Measurements from ENCODE around the gene LIMS1.
"Not testable (repeated sequence)": the region's sequence is repeated elsewhere in the genome, so short reads cannot be mapped to it uniquely, and the experiment has no call there.

The LIMS1 gene

GRCh38 chr2:108552566-108552965 lies 18.3 kb downstream of the LIMS1 start:
- Histone ChIP-seq H3K9ac (ENCODE audit: low read length in 2 of 2) (peak overlapping the region in 1 of 2 donors; percentile 30), H3K36me3 (ENCODE audit: control insufficient read depth in 2 of 2, insufficient read depth in 2 of 2, low read length in 2 of 2) (no peaks in the 10 kb centered on the region), H3K27ac (ENCODE audit: low read length) (peak overlapping the region; percentile 58), H3K9me3 (ENCODE audit: control insufficient read depth in 2 of 2, low read length in 2 of 2) (no peaks in the 10 kb centered on the region), H3K27me3 (ENCODE audit: control insufficient read depth in 1 of 2, insufficient read depth in 2 of 2, low read length in 2 of 2) (no peaks in the 10 kb centered on the region), H3K4me1 (ENCODE audit: control insufficient read depth, insufficient read depth, low read length) (peaks cover 36% of the 10 kb centered on the region), H3K4me3 (ENCODE audit: low read length in 2 of 2) (no peak overlapping the region)

DNA sequence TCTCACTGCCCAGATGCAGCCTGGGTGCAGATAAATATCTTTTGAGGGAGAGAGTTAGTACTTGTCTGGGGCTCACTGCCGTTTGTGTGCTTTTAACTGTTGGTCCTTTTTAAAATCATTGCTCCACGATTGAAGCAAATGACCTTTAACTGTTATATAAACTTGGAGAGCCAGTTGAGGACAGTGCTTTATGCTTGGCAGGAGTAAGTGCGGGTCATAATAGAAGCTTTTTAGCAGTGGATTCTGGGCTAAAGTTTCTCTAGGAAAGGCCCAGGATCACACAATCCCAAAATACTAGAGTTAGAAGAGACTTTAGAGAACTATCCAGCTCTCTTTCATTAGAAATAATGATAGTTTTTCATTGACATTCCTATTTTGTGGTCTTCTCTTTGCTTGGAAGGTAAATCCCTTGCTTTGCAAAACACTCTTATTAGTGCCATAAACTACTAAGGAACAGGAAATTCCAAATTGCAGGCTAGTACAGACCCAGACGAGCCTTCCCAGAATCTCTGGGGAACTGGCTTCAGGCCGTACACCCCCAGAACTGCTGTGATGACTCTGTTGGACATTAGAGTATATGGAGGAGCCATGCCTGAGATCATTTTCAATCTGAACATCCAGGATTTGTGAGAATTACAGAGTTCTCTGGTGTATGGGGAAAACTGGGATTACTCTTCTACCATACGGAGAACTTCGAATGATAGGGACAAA lies 19.1 kb downstream of the LIMS1 start:
- no peaks in the 10 kb centered on the region for H3K27me3 ChIP-seq (ENCODE audit: control insufficient read depth in 1 of 2, insufficient read depth in 2 of 2, low read length in 2 of 2)
- no peaks in the 10 kb centered on the region for H3K36me3 ChIP-seq (ENCODE audit: control insufficient read depth in 2 of 2, insufficient read depth in 2 of 2, low read length in 2 of 2)
- peak overlapping the region; percentile 58 for H3K27ac ChIP-seq (ENCODE audit: low read length)
- H3K4me1 ChIP-seq (ENCODE audit: control insufficient read depth, insufficient read depth, low read length) = peaks cover 36% of the 10 kb centered on the region
- H3K9me3 ChIP-seq (ENCODE audit: control insufficient read depth in 2 of 2, low read length in 2 of 2) = no peaks in the 10 kb centered on the region
- peak overlapping the region in 1 of 2 donors; percentile 51 for H3K4me3 ChIP-seq (ENCODE audit: low read length in 2 of 2)
- peak overlapping the region; percentile 30 to 47 for H3K9ac ChIP-seq (ENCODE audit: low read length in 2 of 2)

GRCh38 chr2:108554528-108554927 lies 20.3 kb downstream of the LIMS1 start:
- Histone ChIP-seq H3K9ac (ENCODE audit: low read length in 2 of 2) (no peak overlapping the region), H3K36me3 (ENCODE audit: control insufficient read depth in 2 of 2, insufficient read depth in 2 of 2, low read length in 2 of 2) (no peaks in the 10 kb centered on the region), H3K4me3 (ENCODE audit: low read length in 2 of 2) (no peak overlapping the region), H3K27me3 (ENCODE audit: control insufficient read depth in 1 of 2, insufficient read depth in 2 of 2, low read length in 2 of 2) (no peaks in the 10 kb centered on the region), H3K4me1 (ENCODE audit: control insufficient read depth, insufficient read depth, low read length) (peaks cover 40% of the 10 kb centered on the region), H3K9me3 (ENCODE audit: control insufficient read depth in 2 of 2, low read length in 2 of 2) (no peaks in the 10 kb centered on the region), H3K27ac (ENCODE audit: low read length) (peak overlapping the region; percentile 58)

DNA sequence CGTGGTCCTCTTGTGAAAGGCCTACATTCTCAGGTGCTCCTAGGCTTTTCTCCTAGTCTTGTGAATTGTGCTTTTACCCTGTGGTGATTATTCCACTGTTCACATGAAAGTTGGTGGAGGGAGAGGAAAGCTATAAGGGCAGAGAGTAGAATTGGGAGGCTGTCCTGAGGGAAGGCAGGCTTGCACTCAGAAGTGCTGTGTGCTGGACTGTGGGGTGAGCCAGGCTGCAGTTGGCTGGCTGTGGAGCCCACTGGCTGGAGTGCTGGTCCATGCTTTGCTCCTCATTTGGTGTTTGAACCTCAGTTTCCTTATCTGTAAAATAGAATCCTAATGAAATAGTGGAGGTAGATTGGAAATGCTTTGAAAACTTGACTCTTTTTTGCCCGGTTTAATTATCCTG lies 21.3 kb downstream of the LIMS1 start:
- Histone ChIP-seq H3K9ac (ENCODE audit: low read length in 2 of 2) (no peak overlapping the region), H3K4me3 (ENCODE audit: low read length in 2 of 2) (no peak overlapping the region), H3K4me1 (ENCODE audit: control insufficient read depth, insufficient read depth, low read length) (peaks cover 43% of the 10 kb centered on the region), H3K27ac (ENCODE audit: low read length) (peak overlapping the region; percentile 58), H3K27me3 (ENCODE audit: control insufficient read depth in 1 of 2, insufficient read depth in 2 of 2, low read length in 2 of 2) (no peaks in the 10 kb centered on the region), H3K36me3 (ENCODE audit: control insufficient read depth in 2 of 2, insufficient read depth in 2 of 2, low read length in 2 of 2) (no peaks in the 10 kb centered on the region), H3K9me3 (ENCODE audit: control insufficient read depth in 2 of 2, low read length in 2 of 2) (no peaks in the 10 kb centered on the region)

DNA sequence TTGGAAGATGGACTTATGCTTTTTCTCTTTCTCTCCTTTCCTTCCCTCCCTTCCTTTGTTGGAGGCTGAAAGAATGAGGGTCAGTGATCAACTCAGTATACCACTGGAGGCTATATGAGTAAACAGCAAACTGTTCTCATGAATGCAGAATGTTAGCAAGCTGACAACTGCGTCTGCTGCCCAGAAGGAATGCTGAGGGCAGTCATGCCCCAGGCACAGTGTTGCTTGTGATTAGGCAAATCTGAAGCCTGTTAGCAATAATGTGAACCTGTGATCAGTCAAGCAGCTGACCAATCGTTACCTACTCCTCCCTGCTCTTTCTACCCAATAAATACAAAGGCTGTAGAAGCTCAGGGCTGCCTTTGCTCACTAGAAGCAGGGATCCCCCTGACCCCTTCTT lies 22.3 kb downstream of the LIMS1 start:
- not testable (repeated sequence) for H3K9ac ChIP-seq (ENCODE audit: low read length in 2 of 2); H3K4me3 ChIP-seq (ENCODE audit: low read length in 2 of 2); H3K9me3 ChIP-seq (ENCODE audit: control insufficient read depth in 2 of 2, low read length in 2 of 2); H3K27me3 ChIP-seq (ENCODE audit: control insufficient read depth in 1 of 2, insufficient read depth in 2 of 2, low read length in 2 of 2); H3K36me3 ChIP-seq (ENCODE audit: control insufficient read depth in 2 of 2, insufficient read depth in 2 of 2, low read length in 2 of 2)
- peak overlapping the region; percentile 37 for H3K27ac ChIP-seq (ENCODE audit: low read length)
- peaks cover 50% of the 10 kb centered on the region for H3K4me1 ChIP-seq (ENCODE audit: control insufficient read depth, insufficient read depth, low read length)

DNA sequence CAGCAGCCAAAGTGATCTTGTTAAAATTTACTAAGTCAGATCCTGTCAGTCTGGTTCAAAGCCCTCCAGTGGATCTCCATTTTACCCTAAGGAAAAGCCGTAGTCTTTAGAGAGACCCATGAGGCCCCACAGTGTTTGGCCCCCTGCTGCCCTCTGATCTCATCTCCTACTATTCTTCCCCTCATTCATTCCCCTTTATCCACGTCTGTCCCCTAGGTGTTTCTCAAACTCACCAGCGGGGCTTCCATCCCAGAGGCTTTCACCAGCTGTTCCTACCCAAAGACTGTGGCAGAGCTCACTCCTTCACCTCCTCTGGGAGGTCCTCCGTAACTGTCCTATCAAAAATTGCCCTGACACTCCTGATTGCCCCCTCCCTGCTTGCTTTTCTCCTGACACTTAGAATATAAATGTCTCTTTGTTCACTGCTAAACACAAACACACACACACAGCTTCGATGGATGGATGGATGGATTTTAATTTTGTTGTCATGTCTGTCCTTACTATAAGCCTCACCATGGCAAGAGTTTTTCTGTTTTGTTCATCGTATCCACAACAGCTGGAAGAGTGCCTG lies 26.1 kb downstream of the LIMS1 start:
- Histone ChIP-seq H3K9me3 (ENCODE audit: control insufficient read depth in 2 of 2, low read length in 2 of 2) (no peaks in the 10 kb centered on the region), H3K9ac (ENCODE audit: low read length in 2 of 2) (no peak overlapping the region), H3K27ac (ENCODE audit: low read length) (no peak overlapping the region), H3K36me3 (ENCODE audit: control insufficient read depth in 2 of 2, insufficient read depth in 2 of 2, low read length in 2 of 2) (no peaks in the 10 kb centered on the region), H3K4me3 (ENCODE audit: low read length in 2 of 2) (no peak overlapping the region), H3K4me1 (ENCODE audit: control insufficient read depth, insufficient read depth, low read length) (peaks cover 23% of the 10 kb centered on the region), H3K27me3 (ENCODE audit: control insufficient read depth in 1 of 2, insufficient read depth in 2 of 2, low read length in 2 of 2) (no peaks in the 10 kb centered on the region)

DNA sequence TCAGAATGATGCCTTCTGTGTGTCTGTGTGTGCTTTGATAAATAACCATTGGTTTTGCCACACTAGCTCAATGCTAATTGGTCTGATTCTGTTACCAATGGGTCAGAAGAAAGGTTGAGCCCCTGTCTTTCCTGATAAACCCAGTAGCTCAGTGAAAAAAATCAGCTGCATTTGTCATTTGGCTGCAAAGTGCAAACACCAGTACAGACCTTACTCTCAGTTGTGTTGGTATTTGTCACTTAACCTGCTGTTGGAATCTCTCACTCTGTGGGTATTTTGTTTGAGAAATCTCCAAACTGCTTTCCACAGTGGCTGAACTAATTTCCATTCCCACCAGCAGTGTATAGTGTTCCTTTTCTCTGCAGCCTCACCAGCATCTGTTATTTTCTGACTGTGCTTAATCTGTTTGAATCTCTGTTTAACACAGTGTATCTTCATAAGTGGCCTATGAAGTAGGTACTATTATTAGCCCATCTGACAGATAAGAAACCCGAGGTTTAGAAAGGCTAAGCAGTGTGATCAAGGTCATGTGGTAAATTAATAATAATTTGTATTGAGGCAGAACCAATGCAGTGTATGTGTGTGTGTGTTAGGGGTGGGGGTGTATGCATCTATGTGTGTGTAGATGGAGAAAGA lies 26.7 kb downstream of the LIMS1 start:
- H3K27ac ChIP-seq (ENCODE audit: low read length) = no peak overlapping the region
- no peaks in the 10 kb centered on the region for H3K36me3 ChIP-seq (ENCODE audit: control insufficient read depth in 2 of 2, insufficient read depth in 2 of 2, low read length in 2 of 2)
- peaks cover 19% of the 10 kb centered on the region for H3K4me1 ChIP-seq (ENCODE audit: control insufficient read depth, insufficient read depth, low read length)
- no peaks in the 10 kb centered on the region for H3K9me3 ChIP-seq (ENCODE audit: control insufficient read depth in 2 of 2, low read length in 2 of 2)
- H3K9ac ChIP-seq (ENCODE audit: low read length in 2 of 2) = no peak overlapping the region
- H3K27me3 ChIP-seq (ENCODE audit: control insufficient read depth in 1 of 2, insufficient read depth in 2 of 2, low read length in 2 of 2) = no peaks in the 10 kb centered on the region
- no peak overlapping the region for H3K4me3 ChIP-seq (ENCODE audit: low read length in 2 of 2)

DNA sequence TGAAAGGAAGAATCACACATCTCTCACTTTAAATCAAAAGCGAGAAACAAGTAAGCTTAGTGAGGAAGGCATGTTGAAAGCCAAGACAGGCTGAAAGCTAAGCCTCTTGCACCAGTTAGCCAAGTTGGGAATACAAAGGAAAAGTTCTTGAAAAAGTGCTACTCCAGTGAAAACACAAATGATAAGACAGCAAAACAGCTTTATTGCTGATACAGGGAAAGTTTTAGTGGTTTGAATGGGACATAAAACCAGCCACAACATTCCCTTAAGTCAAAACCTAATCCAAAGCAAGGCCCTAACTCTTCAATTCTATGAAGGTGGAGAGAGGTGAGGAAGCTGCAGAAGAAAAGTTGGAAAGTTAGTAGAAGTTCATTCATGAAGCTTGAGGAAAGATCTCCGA lies 28.0 kb downstream of the LIMS1 start:
- no peak overlapping the region for H3K27ac ChIP-seq (ENCODE audit: low read length)
- H3K36me3 ChIP-seq (ENCODE audit: control insufficient read depth in 2 of 2, insufficient read depth in 2 of 2, low read length in 2 of 2) = no peaks in the 10 kb centered on the region
- no peaks in the 10 kb centered on the region for H3K9me3 ChIP-seq (ENCODE audit: control insufficient read depth in 2 of 2, low read length in 2 of 2)
- no peak overlapping the region for H3K4me3 ChIP-seq (ENCODE audit: low read length in 2 of 2)
- H3K9ac ChIP-seq (ENCODE audit: low read length in 2 of 2) = no peak overlapping the region
- no peaks in the 10 kb centered on the region for H3K27me3 ChIP-seq (ENCODE audit: control insufficient read depth in 1 of 2, insufficient read depth in 2 of 2, low read length in 2 of 2)
- H3K4me1 ChIP-seq (ENCODE audit: control insufficient read depth, insufficient read depth, low read length) = peaks cover 14% of the 10 kb centered on the region

GRCh38 chr2:108564510-108564909 lies 30.2 kb downstream of the LIMS1 start:
- Histone ChIP-seq H3K4me3 (ENCODE audit: low read length in 2 of 2) (peak overlapping the region in 1 of 2 donors; percentile 31), H3K9me3 (ENCODE audit: control insufficient read depth in 2 of 2, low read length in 2 of 2) (no peaks in the 10 kb centered on the region), H3K27me3 (ENCODE audit: control insufficient read depth in 1 of 2, insufficient read depth in 2 of 2, low read length in 2 of 2) (no peaks in the 10 kb centered on the region), H3K27ac (ENCODE audit: low read length) (peak overlapping the region; percentile 41), H3K36me3 (ENCODE audit: control insufficient read depth in 2 of 2, insufficient read depth in 2 of 2, low read length in 2 of 2) (no peaks in the 10 kb centered on the region), H3K4me1 (ENCODE audit: control insufficient read depth, insufficient read depth, low read length) (peaks cover 11% of the 10 kb centered on the region), H3K9ac (ENCODE audit: low read length in 2 of 2) (peak overlapping the region; percentile 6 to 14)

GRCh38 chr2:108565778-108566375 lies 31.6 kb downstream of the LIMS1 start:
- Histone ChIP-seq H3K9me3 (ENCODE audit: control insufficient read depth in 2 of 2, low read length in 2 of 2) (no peaks in the 10 kb centered on the region), H3K36me3 (ENCODE audit: control insufficient read depth in 2 of 2, insufficient read depth in 2 of 2, low read length in 2 of 2) (no peaks in the 10 kb centered on the region), H3K27ac (ENCODE audit: low read length) (peak overlapping the region; percentile 32), H3K9ac (ENCODE audit: low read length in 2 of 2) (peak overlapping the region in 1 of 2 donors; percentile 8), H3K4me1 (ENCODE audit: control insufficient read depth, insufficient read depth, low read length) (peaks cover 11% of the 10 kb centered on the region), H3K4me3 (ENCODE audit: low read length in 2 of 2) (peak overlapping the region; percentile 32 to 36), H3K27me3 (ENCODE audit: control insufficient read depth in 1 of 2, insufficient read depth in 2 of 2, low read length in 2 of 2) (no peaks in the 10 kb centered on the region)
